GM21381 (cell line): ENCODE measurements around the gene SCMH1.
"Not testable (repeated sequence)": the region's sequence is repeated elsewhere in the genome, so short reads cannot be mapped to it uniquely, and the experiment has no call there.

Source experiments
- ATAC-seq: cut with Tn5 transposase; IDR thresholded peaks from one replicate; pipeline ENCODE4 v1.9.1; 2021; ENCODE audit warnings: mild to moderate bottlenecking, moderate library complexity; ENCODE audit not compliant: unreplicated experiment

The SCMH1 gene

GRCh38 chr1:41251120-41251519 is 9.0 kb upstream of the SCMH1 start:
- not testable (repeated sequence) for ATAC-seq

GRCh38 chr1:41249319-41249718 is 7.2 kb upstream of the SCMH1 start:
- no peak for ATAC-seq

DNA sequence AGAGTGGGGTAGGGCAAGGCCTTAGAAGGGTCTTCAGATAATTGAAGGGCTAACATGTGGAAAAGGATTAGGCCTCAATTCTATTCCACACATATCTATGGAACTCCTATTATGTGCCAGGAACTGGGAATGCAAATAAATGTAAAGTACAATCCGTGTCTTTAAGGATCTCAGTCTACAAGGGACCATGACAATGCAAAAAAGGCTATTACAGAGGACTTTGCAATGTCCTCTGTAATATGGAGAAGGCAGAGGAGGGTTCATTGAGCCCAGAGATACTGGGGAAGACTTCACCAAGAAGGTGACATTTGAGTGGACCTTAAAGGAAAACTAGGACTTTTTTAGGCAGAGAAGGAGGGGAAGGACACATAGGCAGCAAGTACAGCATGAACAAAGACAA is 4.5 kb upstream of the SCMH1 start:
- ATAC-seq, result no peak

GRCh38 chr1:41245659-41246058 is 3.6 kb upstream of the SCMH1 start:
- no peak for ATAC-seq

DNA sequence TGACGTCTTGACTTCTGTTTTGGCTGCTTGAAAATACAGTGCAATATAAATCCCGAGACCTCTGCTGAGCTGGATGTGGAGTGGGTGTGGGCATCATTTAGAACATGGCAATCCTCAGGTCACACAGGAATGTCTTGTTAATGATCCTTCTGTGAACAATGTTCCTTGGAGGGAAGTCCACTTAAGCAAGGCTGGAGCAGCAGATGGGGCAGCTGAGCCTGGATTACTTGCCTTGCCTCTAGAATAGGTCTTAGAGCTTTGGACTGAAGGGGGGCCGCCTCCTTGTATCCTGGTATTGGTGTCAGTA is 926 bp upstream of the SCMH1 start:
- no peak for ATAC-seq

DNA sequence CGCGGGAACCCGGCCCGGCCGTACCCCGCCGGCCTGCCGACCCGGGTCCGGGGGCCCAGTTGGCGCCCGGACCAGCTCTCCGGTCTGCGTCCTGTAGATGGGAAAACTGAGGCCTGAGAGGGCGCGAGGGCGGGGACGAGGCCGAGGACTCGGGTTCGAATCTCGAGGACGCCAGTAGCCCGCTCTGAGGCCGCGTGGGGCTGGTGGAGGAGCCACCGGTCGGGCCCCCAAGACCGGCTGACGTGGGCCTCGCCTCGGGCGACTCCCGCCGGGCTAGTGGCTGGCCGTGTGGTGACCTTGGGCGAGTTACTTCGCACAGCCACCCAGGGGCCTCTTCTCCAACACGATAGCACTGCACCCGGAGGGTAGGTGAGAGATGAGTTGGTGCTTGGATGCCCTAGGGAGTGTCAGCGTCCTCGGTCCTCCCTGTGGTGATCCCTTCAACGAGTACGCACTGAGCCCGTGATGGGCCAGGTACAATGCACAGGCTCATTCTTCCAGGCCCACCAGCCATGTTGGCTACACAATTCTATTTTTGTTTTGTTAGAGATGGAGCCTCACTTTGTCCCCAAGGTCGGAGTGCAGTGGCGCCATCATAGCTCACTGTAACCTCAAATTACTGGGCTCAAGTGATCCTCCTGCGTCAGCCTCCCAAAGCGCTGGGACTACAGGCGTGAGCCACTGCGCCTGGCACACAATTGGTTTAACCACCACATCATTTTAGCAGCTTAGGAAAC is 404 bp upstream of the SCMH1 start:
- ATAC-seq, result peak; percentile 9

DNA sequence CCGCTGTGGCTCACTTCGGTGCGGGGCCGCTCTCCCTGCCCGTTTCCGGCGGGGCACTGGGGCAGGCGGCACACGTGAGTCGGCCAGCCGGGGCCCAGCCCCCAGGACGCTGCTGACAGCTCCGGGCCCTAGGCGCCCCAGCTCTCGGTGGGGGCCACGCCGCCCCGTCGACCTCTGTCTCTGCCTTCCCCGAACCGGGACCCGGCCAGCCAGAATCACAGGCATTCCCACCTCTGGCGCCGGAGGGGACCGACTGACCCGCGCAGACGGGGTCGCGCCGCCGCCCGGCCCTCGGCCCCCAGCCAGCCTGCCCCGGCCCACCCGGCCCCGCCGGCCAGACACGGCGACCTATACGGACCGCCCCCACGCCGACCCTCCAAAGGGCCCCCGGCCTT is 755 bp downstream of the SCMH1 start:
- peak; percentile 56 for ATAC-seq

DNA sequence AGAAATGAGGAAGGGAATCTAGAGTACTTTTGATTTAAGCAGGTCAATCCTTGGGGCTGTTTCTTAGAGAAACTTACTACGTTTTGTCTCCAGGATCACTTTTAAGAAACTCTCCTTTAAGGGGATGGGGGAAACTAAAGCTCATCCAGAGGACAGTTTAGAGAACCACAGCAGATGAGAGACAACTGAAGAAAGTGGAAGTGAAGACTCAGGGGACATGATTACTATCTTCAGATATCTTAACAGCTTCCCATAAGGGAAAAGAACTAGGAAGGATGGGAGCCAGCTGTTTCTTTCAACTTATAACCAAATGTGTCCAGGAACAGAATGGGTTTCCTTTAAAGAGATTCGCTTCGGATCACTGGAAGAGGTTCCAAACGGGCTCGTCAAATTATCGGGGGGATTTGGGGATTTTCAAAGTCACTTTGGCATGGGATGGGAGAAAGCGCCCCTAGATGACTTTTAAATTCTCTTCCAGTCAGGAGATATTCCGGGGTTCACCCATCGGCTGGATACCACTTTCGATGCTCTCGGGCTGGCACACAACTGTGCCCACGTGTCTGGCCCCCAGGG is 1.2 kb downstream of the SCMH1 start:
- no peak for ATAC-seq

DNA sequence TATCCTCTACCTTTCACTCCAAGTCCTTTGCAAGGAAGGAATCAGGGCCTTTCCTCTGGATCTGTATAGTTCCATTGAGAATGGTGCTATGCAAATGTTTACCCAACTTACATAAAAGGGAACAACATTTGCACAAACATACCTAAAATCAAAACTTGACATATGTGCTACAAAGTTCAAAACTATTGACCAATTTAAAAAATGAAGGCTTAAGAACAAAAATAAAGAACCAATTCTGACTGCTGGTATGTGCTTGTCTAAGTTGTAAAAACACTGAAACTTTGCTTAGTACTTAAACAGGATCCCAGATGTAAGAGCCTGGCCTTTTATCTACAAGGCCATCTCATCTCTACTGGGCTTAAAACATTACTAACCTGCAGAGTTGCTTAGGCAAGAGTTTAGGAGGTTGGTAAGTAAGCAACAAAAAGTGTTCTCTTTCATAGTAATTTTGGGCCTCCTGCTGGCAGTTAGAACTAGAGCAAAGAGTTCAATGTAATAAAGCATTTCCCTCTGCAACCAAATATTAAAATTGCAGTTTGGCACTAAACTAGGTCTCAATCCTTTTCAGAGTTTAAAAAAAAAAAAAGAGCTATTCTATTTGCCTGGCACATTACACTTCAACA is 2.0 kb downstream of the SCMH1 start:
- no peak for ATAC-seq

- ATAC-seq, result no peak
These were observed 3.7 kb downstream of the SCMH1 start for GRCh38 chr1:41238311-41238988.

DNA sequence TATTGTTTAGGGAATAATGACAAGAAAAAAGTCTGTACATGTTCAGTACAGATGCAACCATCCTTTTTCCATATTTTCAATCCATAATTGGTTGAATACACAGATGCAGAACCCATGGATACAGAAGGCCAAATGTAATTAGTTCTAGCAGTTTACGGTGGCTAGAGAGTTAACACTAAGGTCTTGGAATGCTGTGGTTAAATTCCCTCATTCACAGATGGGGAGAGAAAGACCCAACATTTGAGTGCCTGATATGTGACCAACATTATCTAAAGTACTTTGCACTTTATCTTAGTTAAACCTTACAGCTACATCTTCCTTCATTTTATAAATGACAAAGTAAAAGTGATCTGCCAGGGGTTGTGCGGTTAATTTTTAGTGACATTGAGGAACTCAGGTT is 5.3 kb downstream of the SCMH1 start:
- ATAC-seq, result no peak

- ATAC-seq, result no peak
These were observed 6.2 kb downstream of the SCMH1 start for GRCh38 chr1:41235893-41236292.

GRCh38 chr1:41233708-41234107 is 8.4 kb downstream of the SCMH1 start:
- ATAC-seq, result no peak

DNA sequence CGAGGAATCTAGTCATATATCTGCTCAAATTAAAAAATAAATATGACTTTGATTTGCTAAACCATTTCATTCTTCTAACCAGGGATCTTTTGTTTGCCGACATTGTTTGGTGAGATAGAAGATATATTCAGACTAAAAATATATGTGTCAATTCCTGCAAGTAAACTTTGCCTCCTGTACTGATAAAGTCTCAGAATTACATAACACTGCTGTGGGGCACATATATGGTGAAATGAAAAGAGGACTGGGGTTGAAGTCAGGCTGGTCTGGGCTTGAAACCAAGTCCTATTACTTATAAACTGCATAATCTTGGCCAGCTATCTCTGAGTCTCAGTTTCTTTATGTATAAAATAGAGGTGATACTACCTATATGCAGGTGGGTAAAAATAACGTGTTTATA is 9.8 kb downstream of the SCMH1 start:
- ATAC-seq, result no peak

- ATAC-seq, result no peak
These were observed 11.4 kb downstream of the SCMH1 start for GRCh38 chr1:41230656-41231055.

DNA sequence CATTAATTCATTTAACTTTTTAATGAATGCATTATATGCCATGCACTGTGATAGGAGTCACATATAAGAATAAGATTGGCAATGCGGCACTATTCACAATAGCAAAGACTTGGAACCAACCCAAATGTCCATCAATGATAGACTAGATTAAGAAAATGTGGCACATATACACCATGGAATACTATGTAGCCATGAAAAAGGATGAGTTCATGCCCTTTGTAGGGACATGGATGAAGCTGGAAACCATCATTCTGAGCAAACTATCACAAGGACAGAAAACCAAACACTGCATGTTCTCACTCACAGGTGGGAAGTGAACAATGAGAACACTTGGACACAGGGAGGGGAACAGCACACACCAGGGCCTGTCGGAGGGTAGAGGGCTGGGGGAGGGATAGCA is 12.9 kb downstream of the SCMH1 start:
- not testable (repeated sequence) for ATAC-seq

DNA sequence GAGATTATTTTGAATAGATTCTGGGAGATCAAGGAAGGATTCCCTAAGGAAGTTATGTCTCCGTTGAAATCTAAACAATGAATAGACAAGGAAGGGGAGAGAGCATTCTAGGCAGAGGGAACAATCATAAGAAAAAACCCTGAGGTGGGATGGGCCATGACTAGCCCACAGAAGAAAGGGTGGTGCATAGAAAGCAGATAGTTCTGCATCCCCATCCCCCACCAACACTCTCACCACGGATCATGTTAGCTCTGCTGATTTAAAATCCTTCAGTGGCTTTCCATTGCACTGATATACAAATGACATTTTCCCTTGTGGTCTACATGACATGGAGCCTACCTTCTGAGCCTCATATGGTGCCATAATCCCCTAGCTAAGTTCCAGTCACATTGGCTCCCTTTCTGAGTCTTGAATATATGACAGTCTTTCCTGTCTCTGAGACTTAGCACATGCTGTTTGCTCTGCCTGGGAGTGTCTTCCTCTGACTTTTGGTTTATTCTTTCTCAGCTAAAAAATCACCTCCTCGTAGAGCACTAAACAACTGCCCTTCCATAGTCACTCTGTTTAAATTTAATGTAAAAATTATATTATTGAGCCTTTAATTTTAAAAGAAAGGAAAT is 15.2 kb downstream of the SCMH1 start:
- ATAC-seq, result no peak

DNA sequence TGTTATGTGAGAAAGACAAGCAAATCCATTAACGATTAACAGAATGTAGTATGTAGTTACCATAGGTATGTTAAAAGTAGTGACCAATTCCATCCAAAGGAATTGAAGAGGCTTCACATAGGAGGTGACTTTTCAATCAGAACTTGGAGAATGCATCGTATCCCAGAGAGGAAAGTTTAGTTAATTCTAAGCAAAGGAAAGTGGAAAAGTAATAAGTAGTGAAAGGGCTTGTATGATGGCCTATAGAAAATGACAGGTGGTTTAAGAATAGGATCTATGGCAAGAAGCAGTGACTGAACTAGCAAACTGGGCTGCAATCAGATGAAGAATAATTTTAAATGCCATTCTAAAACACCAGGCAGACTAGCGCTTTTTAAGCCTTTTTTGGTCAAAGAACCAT is 16.6 kb downstream of the SCMH1 start:
- ATAC-seq, result no peak

GRCh38 chr1:41222496-41222895 is 19.6 kb downstream of the SCMH1 start:
- peak; percentile 60 for ATAC-seq

GRCh38 chr1:41221995-41222394 is 20.1 kb downstream of the SCMH1 start:
- ATAC-seq, result no peak

DNA sequence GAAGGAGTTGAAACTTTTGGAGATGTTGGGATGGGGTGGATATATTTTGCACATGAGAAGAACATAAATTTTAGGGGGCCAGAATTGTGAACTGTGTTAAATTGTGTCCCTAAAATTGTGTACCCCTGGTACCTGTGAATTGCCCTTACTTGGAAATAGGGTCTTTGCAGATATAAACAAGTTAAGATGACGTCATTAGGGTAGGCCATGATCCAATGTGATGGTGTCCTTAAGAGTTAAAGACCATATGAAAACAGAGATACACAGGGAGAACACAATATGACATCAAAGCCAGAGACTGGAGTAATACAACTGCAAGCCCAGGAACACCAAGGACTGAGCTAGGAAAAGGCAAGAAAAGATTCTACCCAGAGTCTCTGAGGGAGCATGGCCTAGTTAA is 24.0 kb downstream of the SCMH1 start:
- no peak for ATAC-seq

- no peak for ATAC-seq
These were observed 24.7 kb downstream of the SCMH1 start for GRCh38 chr1:41217441-41217840.
